Left cardiac atrium (tissue), 4 donors: ENCODE data around the gene OXCT2. TPM values are rescaled to one million over a fixed set of nuclear protein-coding genes. Genes with fewer than 3 reads are reported as not detected.

Source experiments
- ATAC-seq, 2 donors: fragments of 200-7000 bp; cut with Tn5 transposase; one replicate each; pipeline ENCODE4 v1.9.1; 2020; ENCODE audit warnings: mild to moderate bottlenecking in 2 of 2, moderate library complexity in 2 of 2
- DNase-seq: peaks from one replicate; pipeline ENCODE4 v3.0.0-alpha.2; 2020
- intact Hi-C, 2 donors: fragments of 100-400 bp; cut with DNase I; formaldehyde crosslinking; loops; one replicate each; pipeline versions ENCODE4 v1.14.1 to v1.15.1; 2022 to 2023
- total RNA-seq, 2 donors: library from RNA; stranded (reverse); fragmentation: NEBNext Ultra II Directional; extraction: Animal tissue kit (Norgen Biotek cat#: 25700); gene quantifications; one replicate each; pipeline ENCODE4 v1.2.1, GENCODE V29; 2021
- donor health status: DM: no; HTN: yes; CAD: no.
- donor health status: DM: no; HTN: yes; CAD: no; lungs with severe emphysema.
- donor health status: DM: yes; HTN: yes; CAD: no.
- donor health status: Dilated cardiomyopathy.

OXCT2 gene
- total RNA-seq, 2 donors from 2014 or later = 4.7 to 16.2 TPM

- ATAC-seq = no peak
- intact Hi-C loops = no loop called here
- no peak for DNase-seq
Observed at GRCh38 chr1:39753132-39754025, 17.8 kb downstream of the OXCT2 start.

GRCh38 chr1:39752703-39753102 lies 18.4 kb downstream of the OXCT2 start:
- no peak for ATAC-seq
- intact Hi-C loops = no loop called here
- no peak for DNase-seq

- ATAC-seq = no peak
- intact Hi-C loops = no loop called here
- DNase-seq = no peak
Observed at GRCh38 chr1:39751595-39751994, 19.6 kb downstream of the OXCT2 start.

- DNase-seq (no peak), ATAC-seq (no peak)
- intact Hi-C loops = no loop called here
Observed at GRCh38 chr1:39745016-39745670, 26.0 kb downstream of the OXCT2 start.

GRCh38 chr1:39738622-39739366 lies 32.4 kb downstream of the OXCT2 start, which contains the start of gene PPIE:
PPIE (plus strand) TSS chr1:39738882; CDS start chr1:39738901, 19 bp downstream.
- intact Hi-C loops = no loop called here
- peak; percentile 99 for ATAC-seq
- DNase-seq = peak; percentile 97

GRCh38 chr1:39737546-39738169 lies 33.5 kb downstream of the OXCT2 start:
- no peak for ATAC-seq
- DNase-seq = no peak
- intact Hi-C loops = no loop called here

- DNase-seq = no peak
- intact Hi-C loops = no loop called here
- ATAC-seq = no peak
Observed at GRCh38 chr1:39735731-39736130, 35.4 kb downstream of the OXCT2 start.

- intact Hi-C loops = no loop called here
- no peak for DNase-seq
- peak; percentile 52 to 71 for ATAC-seq
Observed at GRCh38 chr1:39733161-39733560, 38.0 kb downstream of the OXCT2 start.

- intact Hi-C loops = no loop called here
- ATAC-seq (no peak), DNase-seq (no peak)
Observed at GRCh38 chr1:39732730-39733129, 38.4 kb downstream of the OXCT2 start.

- ATAC-seq = no peak
- no peak for DNase-seq
- intact Hi-C loops = no loop called here
Observed at GRCh38 chr1:39729842-39730241, 41.3 kb downstream of the OXCT2 start.

GRCh38 chr1:39729030-39729429 lies 42.1 kb downstream of the OXCT2 start:
- intact Hi-C loops = no loop called here
- ATAC-seq (no peak), DNase-seq (no peak)

- intact Hi-C loops = no loop called here
- no peak for DNase-seq
- no peak for ATAC-seq
Observed at GRCh38 chr1:39727932-39728317, 43.2 kb downstream of the OXCT2 start.

- intact Hi-C loops = no loop called here
- DNase-seq (no peak), ATAC-seq (no peak)
Observed at GRCh38 chr1:39727221-39727931, 43.8 kb downstream of the OXCT2 start.

GRCh38 chr1:39726600-39726999 lies 44.5 kb downstream of the OXCT2 start:
- intact Hi-C loops = no loop called here
- ATAC-seq = no peak
- no peak for DNase-seq

GRCh38 chr1:39722495-39722894 lies 48.7 kb downstream of the OXCT2 start:
- ATAC-seq = no peak
- intact Hi-C loops = loop anchor here (5.0 kb wide), 2 partner anchors 70 to 115 kb away; no protein-coding TSS in a partner anchor
- no peak for DNase-seq

GRCh38 chr1:39721664-39722063 lies 49.5 kb downstream of the OXCT2 start:
- intact Hi-C loops = loop anchor here (5.0 kb wide), 2 partner anchors 69 to 114 kb away; no protein-coding TSS in a partner anchor
- no peak for ATAC-seq

GRCh38 chr1:39720094-39720999 lies 50.8 kb downstream of the OXCT2 start:
- intact Hi-C loops = loop anchor here (5.0 kb wide), 2 partner anchors 68 to 113 kb away; no protein-coding TSS in a partner anchor
- DNase-seq = no peak
- ATAC-seq = peak; percentile 30 to 48

More at GRCh38 chr1:39721664-39722063, 49.5 kb downstream of the OXCT2 start:
- no peak for DNase-seq
